Middle frontal gyrus (tissue), 1 donor: Measurements from ENCODE around the gene PPP2R1A.
"Not testable (repeated sequence)": the region's sequence is repeated elsewhere in the genome, so short reads cannot be mapped to it uniquely, and the experiment has no call there.

Experiments used
- DNase-seq: peaks from one replicate; pipeline ENCODE4 v3.0.0-alpha.2; 2015; ENCODE audit warnings: low spot score; ENCODE audit errors: extremely low spot score

The PPP2R1A gene

DNA sequence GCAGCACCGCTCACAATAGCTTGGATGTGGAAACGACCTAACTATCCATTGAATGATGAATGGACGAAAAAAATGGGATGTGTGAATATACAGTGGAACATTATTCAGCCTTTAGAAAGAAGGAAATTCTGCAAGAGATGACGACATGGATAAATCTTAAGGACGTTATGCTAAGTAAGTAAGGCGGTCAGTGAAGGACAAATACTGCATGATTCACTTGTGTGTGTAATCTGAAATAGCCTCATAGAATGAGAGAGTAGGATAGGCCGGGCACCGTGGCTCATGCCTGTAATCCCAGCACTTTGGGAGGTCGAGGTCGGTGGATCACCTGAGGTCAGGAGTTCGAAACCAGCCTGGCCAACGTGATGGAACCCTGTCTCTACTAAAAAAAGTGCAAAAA lies 54.2 kb downstream of the PPP2R1A start:
- no peak for DNase-seq

DNA sequence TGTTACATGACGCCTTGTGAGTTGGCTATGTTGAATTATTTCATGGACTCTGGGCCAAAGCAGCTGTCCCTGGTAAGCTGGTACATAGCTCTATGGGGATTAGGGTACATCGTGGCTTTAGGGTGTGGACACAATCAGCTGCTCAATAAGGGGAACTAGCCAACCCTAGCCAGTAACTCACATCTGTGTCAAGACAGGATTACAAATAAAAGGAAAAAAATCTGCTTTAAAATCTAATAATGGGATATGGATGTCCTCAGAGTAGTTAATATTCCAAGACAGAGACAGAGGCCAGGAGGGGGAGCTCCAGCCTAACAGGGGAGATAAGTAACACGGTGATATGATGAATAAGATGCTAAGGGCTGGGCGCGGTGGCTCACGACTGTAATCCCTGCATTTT lies 58.4 kb downstream of the PPP2R1A start:
- DNase-seq = no peak

DNA sequence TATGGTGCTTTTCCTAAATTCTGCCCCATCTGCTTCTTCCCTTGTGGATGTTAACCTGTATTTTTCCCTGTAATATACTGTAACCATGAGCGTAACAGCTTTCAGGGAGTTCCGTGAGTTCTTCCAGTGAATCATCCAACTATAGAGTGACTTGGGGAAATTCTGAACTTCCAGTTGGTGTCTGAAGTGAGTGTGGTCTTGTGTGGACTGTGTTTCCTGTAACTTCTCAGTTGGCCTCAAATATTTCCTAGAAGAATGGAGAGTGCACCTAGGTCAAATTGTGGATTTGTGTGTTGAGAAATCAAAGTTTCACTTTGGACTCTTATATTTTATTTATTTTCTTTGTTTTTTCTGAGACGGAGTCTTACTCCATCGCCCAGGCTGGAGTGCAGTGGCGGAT lies 68.6 kb downstream of the PPP2R1A start:
- DNase-seq = no peak

DNA sequence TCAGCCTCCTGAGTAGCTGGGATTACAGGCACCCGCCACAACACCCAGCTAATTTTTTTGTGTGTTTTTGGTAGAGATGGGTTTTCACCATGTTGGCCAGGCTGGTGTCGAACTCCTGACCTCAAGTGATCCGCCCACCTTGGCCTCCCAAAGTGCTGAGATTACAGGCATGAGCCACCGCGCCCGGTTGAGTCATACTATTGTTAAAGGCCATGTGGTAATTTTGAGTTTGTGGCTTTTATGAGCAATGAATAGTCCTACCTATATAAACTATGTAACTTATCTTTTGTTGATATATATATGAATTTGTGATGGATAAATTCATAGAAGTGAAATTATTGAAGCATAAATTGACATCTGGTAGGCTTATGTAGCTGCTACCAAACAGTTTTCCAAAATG lies 75.7 kb downstream of the PPP2R1A start:
- not testable (repeated sequence) for DNase-seq

DNA sequence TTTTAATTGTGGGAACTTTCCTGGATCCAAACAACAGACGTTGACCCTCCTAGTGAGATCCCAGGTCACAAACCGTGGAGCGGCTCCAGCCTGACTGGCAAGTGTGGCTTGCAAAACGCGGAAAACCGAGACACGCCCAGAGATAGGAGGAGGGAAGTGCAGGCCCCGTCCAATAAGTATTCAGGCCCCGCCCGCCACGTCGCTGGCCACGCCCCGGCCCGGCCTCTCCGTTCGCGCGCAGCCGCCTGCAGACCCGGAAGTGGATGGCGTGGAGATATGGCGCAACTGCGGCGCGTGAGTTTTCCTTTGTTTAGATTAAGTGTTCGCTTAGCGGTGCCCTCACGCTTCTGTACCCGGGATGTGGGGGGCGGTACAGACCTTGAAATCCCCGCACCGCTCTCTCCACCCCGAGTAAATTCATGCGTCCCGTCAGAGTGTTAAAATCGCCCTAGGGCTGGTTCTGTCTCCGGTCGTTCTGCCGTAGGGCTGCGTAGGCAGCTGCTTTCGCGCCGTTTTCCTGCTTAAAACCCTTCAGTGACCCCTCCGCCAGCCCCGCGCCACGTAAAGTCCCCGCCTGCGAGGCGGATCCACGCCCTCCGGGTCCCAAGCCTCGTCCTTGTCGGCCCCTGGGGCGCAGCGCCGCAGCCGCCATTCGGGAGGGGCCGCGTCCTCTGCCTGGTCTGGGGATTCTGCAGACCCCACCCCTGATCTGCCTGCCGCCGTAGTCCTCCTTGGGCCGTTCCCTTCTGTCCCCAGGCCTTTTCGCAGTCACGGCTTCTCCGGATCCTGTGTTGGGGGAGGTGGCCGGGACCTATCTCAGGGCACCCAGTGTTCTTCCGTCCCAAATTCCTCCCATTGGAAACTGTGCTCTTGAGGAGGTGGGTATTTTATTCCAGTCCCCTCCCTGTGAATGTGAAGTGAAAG lies 79.7 kb downstream of the PPP2R1A start, which contains the start of gene ZNF766:
Gene ZNF766 (plus strand): TSS at position 250 of the 924 bp plus-strand sequence. CDS start 27 bp downstream, at position 277.
- peak; percentile 84 for DNase-seq

DNA sequence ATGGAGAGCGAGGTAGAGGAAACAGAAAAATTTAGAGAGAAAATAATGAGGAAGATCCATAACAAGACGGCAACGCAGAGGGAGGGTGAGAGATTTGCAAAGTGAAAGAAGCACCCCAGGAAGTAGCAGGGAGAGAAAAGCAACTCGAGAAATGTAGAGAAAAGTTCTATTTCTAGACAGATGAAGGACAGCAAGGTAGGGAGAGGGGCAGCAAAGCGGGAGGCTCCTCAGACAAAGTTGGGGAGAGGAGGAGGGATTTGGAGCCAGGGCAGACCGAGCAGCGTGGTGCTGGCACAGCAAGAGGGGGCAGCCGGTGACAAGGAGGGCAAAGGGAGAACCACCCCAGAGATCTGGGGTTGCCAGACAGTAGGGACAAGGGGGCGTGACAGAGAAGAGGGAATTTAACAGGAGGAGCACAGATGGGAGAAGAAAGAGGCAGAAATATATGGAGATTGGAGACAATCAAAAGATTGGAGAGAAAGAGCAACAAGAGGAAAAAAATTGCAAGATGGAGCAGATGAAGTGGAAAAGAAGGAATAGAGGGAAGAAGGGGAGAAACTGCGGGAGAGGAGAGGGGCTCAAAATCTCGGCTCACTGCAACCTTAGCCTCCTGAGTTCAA lies 80.5 kb downstream of the PPP2R1A start:
- no peak for DNase-seq

DNA sequence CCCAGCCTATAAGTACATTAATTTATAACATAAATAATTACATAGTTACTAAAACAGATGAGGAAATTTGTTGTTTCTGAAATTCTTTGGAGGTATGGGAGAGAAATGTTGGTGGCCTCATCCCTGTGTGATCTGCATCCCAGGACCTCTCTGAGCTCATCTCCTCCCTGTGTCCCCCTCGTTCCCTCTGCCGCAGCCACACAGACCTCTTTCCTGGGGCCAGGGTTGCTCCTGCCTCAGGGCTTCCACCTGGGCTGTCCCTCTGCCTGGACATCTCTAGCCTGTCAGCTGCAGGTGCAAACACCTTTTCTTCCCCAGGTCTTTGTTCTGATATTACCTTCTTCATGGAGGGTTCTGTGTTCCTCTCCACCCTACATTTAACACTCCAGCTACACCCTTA lies 83.4 kb downstream of the PPP2R1A start:
- DNase-seq = no peak

DNA sequence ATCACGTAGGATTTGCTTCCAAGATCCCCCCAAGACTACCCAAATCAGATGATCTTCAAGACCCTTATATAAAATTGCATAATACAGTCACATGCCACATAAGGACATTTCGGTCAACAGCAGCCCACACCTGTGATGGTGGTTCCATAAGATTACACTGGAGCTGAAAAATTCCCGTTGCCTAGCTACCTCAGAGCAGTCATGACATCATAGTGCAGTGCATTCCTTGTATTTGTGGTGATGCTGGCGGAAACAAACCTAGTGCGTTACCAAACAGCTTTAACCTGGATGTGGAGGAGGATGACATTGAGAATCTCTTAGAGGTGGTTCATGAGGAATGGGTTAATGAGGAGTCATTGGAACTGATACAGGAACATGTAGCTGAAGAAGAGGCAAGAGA lies 84.3 kb downstream of the PPP2R1A start:
- no peak for DNase-seq

DNA sequence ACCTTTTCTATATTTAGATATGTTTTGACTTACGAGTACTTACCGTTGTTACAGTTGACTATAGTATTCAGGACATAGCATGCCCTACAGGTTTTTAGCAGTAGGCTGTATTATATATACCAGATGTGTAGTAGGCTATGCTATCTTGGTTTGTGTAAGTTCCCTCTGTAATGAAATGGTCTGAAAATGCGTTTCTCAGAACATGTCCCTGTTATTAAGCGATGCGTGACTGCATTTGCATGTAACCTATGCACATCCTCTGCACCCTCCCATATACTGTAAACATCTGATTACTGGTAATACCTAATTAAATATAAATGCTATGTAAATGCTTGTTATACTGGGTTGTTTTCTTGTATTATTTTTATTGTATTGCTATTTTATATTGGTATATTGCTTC lies 86.1 kb downstream of the PPP2R1A start:
- no peak for DNase-seq

DNA sequence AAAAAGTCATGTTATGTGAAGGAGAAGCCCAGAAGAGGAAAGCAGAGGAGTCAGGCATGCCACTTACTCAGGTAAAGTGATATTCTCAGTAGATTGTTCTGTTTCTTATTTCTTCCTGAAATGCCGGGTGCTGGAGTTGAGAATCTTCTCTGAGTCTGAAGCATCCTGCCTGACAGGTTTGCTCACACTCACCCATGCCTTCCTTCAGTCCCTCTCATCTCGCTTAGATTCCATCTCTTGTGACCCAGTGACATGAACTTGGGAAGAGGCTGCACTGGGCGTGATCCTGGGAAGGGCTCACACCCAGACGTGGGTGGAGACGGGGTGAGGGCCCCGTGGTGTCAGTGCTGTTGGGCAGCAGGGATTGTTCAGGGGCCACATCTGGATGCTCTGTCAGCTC lies 87.6 kb downstream of the PPP2R1A start:
- no peak for DNase-seq
